ENCODE measurements around the gene LRRC42. TPM values are rescaled to one million over a fixed set of nuclear protein-coding genes. Genes with fewer than 3 reads are reported as not detected.

The LRRC42 gene
- 10 to 100 TPM; 20.1 to 36.3 (median 24.4) TPM for total RNA-seq

- TF ChIP-seq POLR2A (IDR thresholded peaks at IDR 0.05) (no peak), CTCF (IDR thresholded peaks at IDR 0.05) (no peak)
- intact Hi-C loops (cut with DNase I; ENCODE audit: low total_unique reads): no loop called here
- WGBS, 2 donors: 2% methylated on average over 31 to 58 of the region's 58 CpGs
- H3K4me3 ChIP-seq (ENCODE audit: low read depth, poor library complexity, severe bottlenecking): peak within 1 kb of the TSS; percentile 66
- peak in 1 of 2 donors; percentile 37 for DNase-seq (ENCODE audit: low spot score in 2 of 2)
Measured at GRCh38 chr1:53946252-53947171, at the start of gene LRRC42. LRRC42 (plus strand) TSS chr1:53946350; CDS start chr1:53952000, 5,650 bp downstream.

- WGBS, 2 donors: 47 to 50% methylated on average over 2 of the region's 2 CpGs
- intact Hi-C loops (cut with DNase I; ENCODE audit: low total_unique reads): no loop called here
- DNase-seq (ENCODE audit: low spot score in 2 of 2): no peak
- H3K4me3 ChIP-seq (ENCODE audit: low read depth, poor library complexity, severe bottlenecking): no peak overlapping the region
- TF ChIP-seq CTCF (IDR thresholded peaks at IDR 0.05) (no peak), POLR2A (IDR thresholded peaks at IDR 0.05) (no peak)
Measured at GRCh38 chr1:53896635-53897229, 49.4 kb upstream of the LRRC42 start.

GRCh38 chr1:53899206-53899628 lies 46.9 kb upstream of the LRRC42 start:
- TF ChIP-seq POLR2A (IDR thresholded peaks at IDR 0.05) (no peak), CTCF (IDR thresholded peaks at IDR 0.05) (no peak)
- 10 to 15% methylated on average over 2 of the region's 2 CpGs for WGBS, 2 donors
- intact Hi-C loops (cut with DNase I; ENCODE audit: low total_unique reads): no loop called here
- peak in 1 of 2 donors; percentile 52 for DNase-seq (ENCODE audit: low spot score in 2 of 2)
- no peak overlapping the region for H3K4me3 ChIP-seq (ENCODE audit: low read depth, poor library complexity, severe bottlenecking)

GRCh38 chr1:53899708-53900107 lies 46.4 kb upstream of the LRRC42 start:
- peak in 1 of 2 donors; percentile 46 for DNase-seq (ENCODE audit: low spot score in 2 of 2)
- intact Hi-C loops (cut with DNase I; ENCODE audit: low total_unique reads): no loop called here
- H3K4me3 ChIP-seq (ENCODE audit: low read depth, poor library complexity, severe bottlenecking): no peak overlapping the region
- TF ChIP-seq CTCF (IDR thresholded peaks at IDR 0.05) (no peak), POLR2A (IDR thresholded peaks at IDR 0.05) (no peak)
- 76 to 87% methylated on average over 3 of the region's 3 CpGs for WGBS, 2 donors

GRCh38 chr1:53902235-53903138 lies 43.7 kb upstream of the LRRC42 start:
- 69 to 77% methylated on average over 7 of the region's 7 CpGs for WGBS, 2 donors

More at GRCh38 chr1:53902235-53903138, 43.7 kb upstream of the LRRC42 start:
- peak in 1 of 2 donors; percentile 54 for DNase-seq (ENCODE audit: low spot score in 2 of 2)
- no peak overlapping the region for H3K4me3 ChIP-seq (ENCODE audit: low read depth, poor library complexity, severe bottlenecking)
- TF ChIP-seq CTCF (IDR thresholded peaks at IDR 0.05): no peak
- intact Hi-C loops (cut with DNase I; ENCODE audit: low total_unique reads): no loop called here
